Measurements from ENCODE around the gene APBB1. TPM values are rescaled to one million over a fixed set of nuclear protein-coding genes. Genes with fewer than 3 reads are reported as not detected.

Gene APBB1
- total and polyA plus RNA-seq, 8 donors = 18.8 to 60.1 (median 22.0) TPM

GRCh38 chr11:6452219-6452618 is 33.3 kb upstream of the APBB1 start:
- intact Hi-C loops (cut with DNase I; ENCODE audit: low total_unique reads) = no loop called here
- no peaks in the 10 kb centered on the region for H3K4me1 ChIP-seq
- H3K36me3 ChIP-seq = peaks cover 64 to 100% (median 98%) of the 10 kb centered on the region in 4 donors
- 81 to 93% (median 90%) methylated on average over 3 of the region's 3 CpGs for WGBS, 5 donors
- no peak overlapping the region for H3K4me3 ChIP-seq
- no peaks in the 10 kb centered on the region for H3K27me3 ChIP-seq
- TF ChIP-seq EP300 (IDR thresholded peaks at IDR 0.05) (no peak), POLR2A (IDR thresholded peaks at IDR 0.05) (no peak), POLR2AphosphoS5 (IDR thresholded peaks at IDR 0.05) (no peak), CTCF (IDR thresholded peaks at IDR 0.05) (no peak)
- no peak overlapping the region for H3K27ac ChIP-seq
- DNase-seq = no peak
- H3K9me3 ChIP-seq = no peaks in the 10 kb centered on the region

- Histone ChIP-seq H3K4me1 (no peaks in the 10 kb centered on the region), H3K27ac (no peak overlapping the region), H3K36me3 (peaks cover 28 to 64% (median 62%) of the 10 kb centered on the region in 4 donors), H3K4me3 (no peak overlapping the region), H3K9me3 (no peaks in the 10 kb centered on the region), H3K27me3 (no peaks in the 10 kb centered on the region)
- TF ChIP-seq CTCF (IDR thresholded peaks at IDR 0.05) = no peak
- no peak for TF ChIP-seq EP300 (IDR thresholded peaks at IDR 0.05)
- no peak for TF ChIP-seq POLR2A (IDR thresholded peaks at IDR 0.05)
- TF ChIP-seq POLR2AphosphoS5 (IDR thresholded peaks at IDR 0.05) = no peak
- no peak for DNase-seq
- intact Hi-C loops (cut with DNase I; ENCODE audit: low total_unique reads) = no loop called here
- 89 to 94% (median 92%) methylated on average over 3 of the region's 3 CpGs for WGBS, 5 donors
These were observed 29.7 kb upstream of the APBB1 start for GRCh38 chr11:6448574-6448973.

- Histone ChIP-seq H3K4me1 (peaks cover 0 to 10% (median 3%) of the 10 kb centered on the region in 4 donors), H3K9me3 (no peaks in the 10 kb centered on the region), H3K27me3 (no peaks in the 10 kb centered on the region), H3K36me3 (peaks cover under 1 to 12% (median 11%) of the 10 kb centered on the region in 4 donors), H3K27ac (peak overlapping the region in 1 of 5 donors; percentile 18), H3K4me3 (no peak overlapping the region)
- intact Hi-C loops (cut with DNase I; ENCODE audit: low total_unique reads) = loop anchor here (5.0 kb wide), 1 partner anchor 61 kb away; no protein-coding TSS in a partner anchor
- TF ChIP-seq POLR2AphosphoS5 (IDR thresholded peaks at IDR 0.05) (no peak), CTCF (IDR thresholded peaks at IDR 0.05) (peak in 5 of 7 experiments; percentile 44 to 84 (median 79)), EP300 (IDR thresholded peaks at IDR 0.05) (no peak), POLR2A (IDR thresholded peaks at IDR 0.05) (no peak)
- DNase-seq = peak; percentile 63 to 83
- 20 to 29% (median 25%) methylated on average over 5 of the region's 5 CpGs for WGBS, 5 donors
These were observed 24.5 kb upstream of the APBB1 start for GRCh38 chr11:6443269-6444003.

- H3K27me3 ChIP-seq = no peaks in the 10 kb centered on the region
- H3K27ac ChIP-seq = peak overlapping the region in 1 of 5 donors; percentile 18
- H3K9me3 ChIP-seq = no peaks in the 10 kb centered on the region
- peaks cover 0 to 2% (median under 1%) of the 10 kb centered on the region in 4 donors for H3K36me3 ChIP-seq
- DNase-seq = no peak
- H3K4me1 ChIP-seq = peaks cover 0 to 10% (median 3%) of the 10 kb centered on the region in 4 donors
- no peak for TF ChIP-seq CTCF (IDR thresholded peaks at IDR 0.05)
- TF ChIP-seq POLR2AphosphoS5 (IDR thresholded peaks at IDR 0.05) = no peak
- no peak for TF ChIP-seq POLR2A (IDR thresholded peaks at IDR 0.05)
- TF ChIP-seq EP300 (IDR thresholded peaks at IDR 0.05) = no peak
- WGBS, 5 donors = 85 to 96% (median 93%) methylated on average over 4 of the region's 4 CpGs
- intact Hi-C loops (cut with DNase I; ENCODE audit: low total_unique reads) = loop anchor here (5.0 kb wide), 1 partner anchor 60 kb away; no protein-coding TSS in a partner anchor
- no peak overlapping the region for H3K4me3 ChIP-seq
These were observed 23.5 kb upstream of the APBB1 start for GRCh38 chr11:6442441-6442840.

Data from stomach (tissue), 9 donors.